PC-3 (cell line): ENCODE data around the gene BTG4. TPM values are rescaled to one million over a fixed set of nuclear protein-coding genes. Genes with fewer than 3 reads are reported as not detected.

Source experiments
- ATAC-seq: fragments of 200-7000 bp; cut with Tn5 transposase; 2 replicates; pipeline ENCODE4 v1.9.1; 2020; ENCODE audit warnings: mild to moderate bottlenecking, moderate library complexity
- BruUV-seq: library from RNA; stranded (reverse); fragments of 400-500 nt; replicated peaks from 2 replicates; lab custom pipeline; 2021; lab: Mats Ljungman, UMichigan
- CTCF ChIA-PET: fragments of 300-600 bp; sonication (Branson Sonifier 250); formaldehyde crosslinking; loops from one replicate; lab custom pipeline; 2022; ENCODE audit warnings: antibody characterized with exemption; lab: Charles Lee
- POLR2A ChIA-PET: fragments of 300-600 bp; sonication (Branson Sonifier 250); formaldehyde crosslinking; loops from one replicate; lab custom pipeline; 2022; ENCODE audit warnings: antibody characterized with exemption; ENCODE audit not compliant: unreplicated experiment; lab: Charles Lee
- DNase-seq: peaks from one replicate; pipeline ENCODE4 v3.0.0-alpha.2; 2015
- H2AFZ ChIP-seq: fragments of 300-600 bp; sonication (generic); 2 replicates; pipeline ENCODE4 v1.6.0; 2016; ENCODE audit warnings: antibody characterized with exemption, low read length
- H3F3A ChIP-seq: fragments of 300-600 bp; sonication (generic); one replicate; pipeline ENCODE4 v1.6.0; 2017; ENCODE audit warnings: antibody characterized with exemption, low read length, control low read depth, mild to moderate bottlenecking; ENCODE audit not compliant: unreplicated experiment
- H3K27ac ChIP-seq: fragments of 300-600 bp; sonication (generic); 2 replicates; pipeline ENCODE4 v1.5.1; 2016; ENCODE audit warnings: mild to moderate bottlenecking, low read length
- H3K27me3 ChIP-seq: fragments of 300-600 bp; sonication (generic); 2 replicates; pipeline ENCODE4 v1.6.1; 2016; ENCODE audit warnings: low read length, mixed read lengths
- H3K36me3 ChIP-seq: fragments of 300-600 bp; sonication (generic); 2 replicates; pipeline ENCODE4 v1.6.1; 2016; ENCODE audit warnings: low read depth, mixed run types, low read length, mixed read lengths
- H3K4me1 ChIP-seq: fragments of 300-600 bp; sonication (generic); 2 replicates; pipeline ENCODE4 v1.5.1; 2016; ENCODE audit warnings: low read length; ENCODE audit not compliant: insufficient read depth
- H3K4me2 ChIP-seq: fragments of 300-600 bp; sonication (generic); 2 replicates; pipeline ENCODE4 v1.6.0; 2016; ENCODE audit warnings: low read length
- H3K4me3 ChIP-seq: fragments of 300-600 bp; sonication (generic); 2 replicates; pipeline ENCODE4 v1.5.1; 2016; ENCODE audit warnings: mild to moderate bottlenecking, low read length, mixed read lengths
- H3K79me2 ChIP-seq: fragments of 300-600 bp; sonication (generic); 2 replicates; pipeline ENCODE4 v1.6.1; 2017; ENCODE audit warnings: low read length, mixed read lengths
- H3K9ac ChIP-seq: fragments of 300-600 bp; sonication (generic); 2 replicates; pipeline ENCODE4 v1.6.0; 2016; ENCODE audit warnings: mild to moderate bottlenecking, low read length
- H3K9me2 ChIP-seq: fragments of 300-600 bp; sonication (generic); replicated peaks from 2 replicates; pipeline ENCODE4 v1.6.1; 2016; ENCODE audit warnings: mixed run types, low read length, mixed read lengths
- H3K9me3 ChIP-seq: fragments of 300-600 bp; sonication (generic); 2 replicates; pipeline ENCODE4 v1.6.1; 2016; ENCODE audit warnings: low read length, mixed read lengths
- H4K20me1 ChIP-seq: fragments of 300-600 bp; sonication (generic); 2 replicates; pipeline ENCODE4 v1.6.1; 2016; ENCODE audit warnings: low read length, mixed read lengths
- EZH2 ChIP-seq: fragments of 300-600 bp; sonication (generic); IDR thresholded peaks from one replicate; pipeline ENCODE4 v1.6.1; 2017; ENCODE audit warnings: antibody characterized with exemption, mild to moderate bottlenecking, low read length; ENCODE audit not compliant: unreplicated experiment
- EZH2phosphoT487 ChIP-seq: fragments of 300-600 bp; sonication (generic); IDR thresholded peaks from 2 replicates; pipeline ENCODE4 v1.6.1; 2018; ENCODE audit warnings: mild to moderate bottlenecking, antibody characterized with exemption, low read length, borderline replicate concordance
- intact Hi-C: fragments of 100-400 bp; cut with micrococcal nuclease; formaldehyde crosslinking; loops from 2 replicates; pipeline ENCODE4 v1.9.0; 2023
- total RNA-seq: library from RNA; depleted of rRNA; stranded (reverse); fragments of >200 nt; gene quantifications from 2 replicates; pipeline ENCODE4 v1.2.3, GENCODE V29; 2014
- TF ChIP-seq, protein P1 (sequence below): fragments of 300-600 bp; sonication (generic); conservative IDR thresholded peaks from 2 replicates; pipeline ENCODE4 v1.5.1; 2017; ENCODE audit warnings: antibody characterized with exemption, low read depth, mild to moderate bottlenecking, low read length

BTG4 gene
- total RNA-seq, 1 experiment from 2014 or later = not detected

- Histone ChIP-seq H3K27ac (no peak within 1 kb of the TSS), H3K4me1 (peaks cover 31% of the 10 kb centered on the region), H3K4me3 (no peak within 1 kb of the TSS), H3K36me3 (no peaks in the 10 kb centered on the region), H3K9me3 (no peaks in the 10 kb centered on the region), H3F3A (no peaks in the 10 kb centered on the region), H3K4me2 (0 out of 2 replicates have a peak within 1 kb of the TSS, but pooled peaks have one; percentile 27), H3K9ac (no peak within 1 kb of the TSS), H4K20me1 (no peaks in the 10 kb centered on the region), H2AFZ (0 out of 2 replicates have a peak within 1 kb of the TSS, but pooled peaks have one; percentile 3), H3K9me2 (no peaks in the 10 kb centered on the region), H3K27me3 (no peaks in the 10 kb centered on the region), H3K79me2 (no peaks in the 10 kb centered on the region)
- ChIA-PET POLR2A (no interaction called here), CTCF (no interaction called here)
- ATAC-seq = no peak
- no peak for DNase-seq
- BruUV-seq = no TSS peak
- intact Hi-C loops = no loop called here
- TF ChIP-seq, protein P1, sequence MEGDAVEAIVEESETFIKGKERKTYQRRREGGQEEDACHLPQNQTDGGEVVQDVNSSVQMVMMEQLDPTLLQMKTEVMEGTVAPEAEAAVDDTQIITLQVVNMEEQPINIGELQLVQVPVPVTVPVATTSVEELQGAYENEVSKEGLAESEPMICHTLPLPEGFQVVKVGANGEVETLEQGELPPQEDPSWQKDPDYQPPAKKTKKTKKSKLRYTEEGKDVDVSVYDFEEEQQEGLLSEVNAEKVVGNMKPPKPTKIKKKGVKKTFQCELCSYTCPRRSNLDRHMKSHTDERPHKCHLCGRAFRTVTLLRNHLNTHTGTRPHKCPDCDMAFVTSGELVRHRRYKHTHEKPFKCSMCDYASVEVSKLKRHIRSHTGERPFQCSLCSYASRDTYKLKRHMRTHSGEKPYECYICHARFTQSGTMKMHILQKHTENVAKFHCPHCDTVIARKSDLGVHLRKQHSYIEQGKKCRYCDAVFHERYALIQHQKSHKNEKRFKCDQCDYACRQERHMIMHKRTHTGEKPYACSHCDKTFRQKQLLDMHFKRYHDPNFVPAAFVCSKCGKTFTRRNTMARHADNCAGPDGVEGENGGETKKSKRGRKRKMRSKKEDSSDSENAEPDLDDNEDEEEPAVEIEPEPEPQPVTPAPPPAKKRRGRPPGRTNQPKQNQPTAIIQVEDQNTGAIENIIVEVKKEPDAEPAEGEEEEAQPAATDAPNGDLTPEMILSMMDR = no peak
- TF ChIP-seq EZH2phosphoT487 = no peak
- TF ChIP-seq EZH2 = no peak
These were observed 28.1 kb upstream of the BTG4 start, which contains the start of gene LAYN for GRCh38 chr11:111540114-111540936. Gene LAYN (plus strand): TSS chr11:111540720. CDS start chr11:111540844, 124 bp downstream.

DNA sequence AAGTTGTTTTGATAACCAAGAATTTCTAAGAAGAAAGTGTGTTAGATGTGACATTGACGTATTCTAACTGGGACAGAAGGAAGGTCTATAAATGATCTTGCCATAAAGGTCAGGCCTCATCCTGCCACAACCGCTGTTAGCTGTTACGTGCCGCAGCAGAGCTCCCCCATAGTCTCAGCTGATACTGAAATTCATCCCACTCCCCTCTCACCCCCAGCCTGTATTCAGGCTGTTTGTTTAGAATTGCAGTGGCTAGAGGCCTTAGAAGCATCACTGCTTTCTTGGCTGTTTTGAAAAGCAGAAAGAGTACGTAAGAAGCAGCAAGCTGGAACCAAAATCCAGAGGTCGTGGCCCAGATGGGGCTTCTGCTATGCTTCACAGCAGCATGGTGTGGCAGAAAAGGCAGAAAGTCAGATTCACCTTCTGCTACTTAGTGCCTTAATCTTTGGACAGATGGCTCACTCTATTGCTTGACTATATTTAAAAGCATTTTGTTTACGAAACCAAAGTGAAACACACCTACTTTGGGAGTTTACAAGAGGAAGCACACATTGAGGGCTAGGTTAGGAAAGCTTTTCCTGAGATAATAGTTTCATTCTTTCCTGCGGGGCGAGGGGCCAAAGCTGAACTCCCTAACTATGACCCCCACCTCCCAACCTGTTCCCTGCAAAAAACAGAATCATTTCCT is 27.4 kb upstream of the BTG4 start:
- Histone ChIP-seq H3F3A (no peaks in the 10 kb centered on the region), H3K27me3 (no peaks in the 10 kb centered on the region), H3K36me3 (no peaks in the 10 kb centered on the region), H3K9me3 (no peaks in the 10 kb centered on the region), H2AFZ (0 out of 2 replicates have a peak overlapping the region, but pooled peaks have one; percentile 3), H3K79me2 (no peaks in the 10 kb centered on the region), H3K9ac (no peak overlapping the region), H3K4me3 (no peak overlapping the region), H3K27ac (peak overlapping the region; percentile 34), H3K9me2 (no peaks in the 10 kb centered on the region), H3K4me1 (peaks cover 38% of the 10 kb centered on the region), H3K4me2 (peak overlapping the region; percentile 27), H4K20me1 (no peaks in the 10 kb centered on the region)
- ATAC-seq (no peak), DNase-seq (no peak)
- ChIA-PET CTCF (interaction anchor here (1.2 kb wide), 1 partner anchor 15 kb away, joined by 4 read pairs; no protein-coding TSS in a partner anchor), POLR2A (no interaction called here)
- TF ChIP-seq EZH2phosphoT487 (no peak), EZH2 (no peak)
- TF ChIP-seq, protein P1 = no peak
- BruUV-seq = no TSS peak
- intact Hi-C loops = loop anchor here (10.0 kb wide), 1 partner anchor 335 kb away; no protein-coding TSS in a partner anchor
